HG03460 (cell line): ENCODE results near the gene MEIG1.
A peak's percentile ranks its signal among the peaks of the same experiment; 100 is the strongest.
"Not testable (repeated sequence)": the region's sequence is repeated elsewhere in the genome, so short reads cannot be mapped to it uniquely, and the experiment has no call there.

Experiments
- ATAC-seq: cut with Tn5 transposase; IDR thresholded peaks from one replicate; pipeline ENCODE4 v1.9.1; 2021; ENCODE audit not compliant: unreplicated experiment

Gene MEIG1

DNA sequence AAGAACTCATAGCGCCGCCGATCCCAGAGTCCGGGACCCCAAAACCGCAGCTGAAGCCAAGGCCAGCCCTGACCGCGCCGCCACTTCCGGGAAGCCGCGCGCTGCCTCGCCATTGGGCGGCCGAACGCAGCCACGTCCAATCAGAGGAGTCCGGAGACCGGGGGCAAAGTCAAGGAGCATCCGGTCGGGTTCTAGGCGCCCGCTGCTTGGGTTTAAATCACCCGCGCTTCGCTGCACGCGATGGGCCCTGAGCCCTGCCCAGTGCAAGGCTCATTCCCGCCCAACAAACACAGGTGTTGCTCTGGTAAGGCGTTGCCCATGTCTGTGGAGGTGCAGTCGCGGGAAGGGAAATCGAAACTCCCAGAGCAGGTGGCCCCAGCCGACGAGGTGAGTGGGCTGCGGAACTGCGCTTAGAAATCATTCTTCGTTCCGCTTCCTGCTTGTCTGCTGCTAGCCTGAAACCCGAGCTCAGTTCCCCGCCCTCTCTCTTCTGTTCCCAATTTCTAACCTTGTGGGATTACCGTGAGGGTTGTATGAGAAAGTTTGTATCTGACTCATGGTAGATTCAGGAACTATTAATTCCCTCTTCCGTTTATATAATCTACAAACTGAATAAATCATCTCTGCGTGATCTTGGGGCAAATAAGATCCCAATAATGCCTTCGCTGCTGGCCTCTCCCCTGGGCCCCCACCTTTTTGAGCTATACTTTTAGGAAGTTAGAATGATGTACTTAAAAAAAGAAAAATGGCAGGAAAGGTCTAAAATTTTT is 5.0 kb upstream of the MEIG1 start, which contains the start of gene DCLRE1C:
Gene DCLRE1C (minus strand): TSS at position 96 of the 770 bp plus-strand sequence. CDS start 86 bp downstream, at position 10.
- peak; percentile 84 for ATAC-seq

DNA sequence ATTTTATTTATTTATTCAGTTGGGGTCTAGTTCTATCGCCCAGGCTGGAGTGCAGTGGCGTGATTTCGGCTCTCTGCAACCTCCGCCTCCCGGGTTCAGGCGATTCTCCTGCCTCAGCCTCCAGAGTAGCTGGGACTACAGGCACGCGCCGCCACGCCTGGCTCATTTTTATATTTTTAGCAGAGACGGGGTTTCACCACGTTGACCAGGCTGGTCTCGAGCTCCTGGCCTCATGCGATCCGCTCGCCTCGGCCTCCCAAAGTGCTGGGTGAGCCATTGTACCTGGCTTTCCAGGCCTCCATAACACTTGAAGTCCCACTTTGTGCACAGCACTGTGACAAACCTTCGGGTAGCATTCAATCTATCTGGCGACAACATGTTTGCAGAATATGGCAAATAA is 4.3 kb upstream of the MEIG1 start:
- no peak for ATAC-seq

DNA sequence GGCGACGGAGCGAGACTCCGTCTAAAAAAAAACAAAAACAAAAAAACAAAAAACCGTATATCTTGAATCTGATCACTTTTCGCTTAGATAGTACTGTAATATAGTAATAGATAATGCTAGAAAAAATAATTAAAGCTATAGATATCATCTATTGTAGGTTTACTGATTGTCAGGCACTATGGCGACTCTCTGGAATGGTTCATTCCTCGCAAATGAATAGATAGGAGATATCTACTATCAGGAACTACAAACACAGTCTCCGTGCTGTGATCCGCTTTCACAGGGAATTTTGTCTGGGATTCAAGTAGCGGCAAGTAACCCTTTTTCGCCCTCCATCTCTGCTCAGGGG is 342 bp upstream of the MEIG1 start:
- no peak for ATAC-seq

DNA sequence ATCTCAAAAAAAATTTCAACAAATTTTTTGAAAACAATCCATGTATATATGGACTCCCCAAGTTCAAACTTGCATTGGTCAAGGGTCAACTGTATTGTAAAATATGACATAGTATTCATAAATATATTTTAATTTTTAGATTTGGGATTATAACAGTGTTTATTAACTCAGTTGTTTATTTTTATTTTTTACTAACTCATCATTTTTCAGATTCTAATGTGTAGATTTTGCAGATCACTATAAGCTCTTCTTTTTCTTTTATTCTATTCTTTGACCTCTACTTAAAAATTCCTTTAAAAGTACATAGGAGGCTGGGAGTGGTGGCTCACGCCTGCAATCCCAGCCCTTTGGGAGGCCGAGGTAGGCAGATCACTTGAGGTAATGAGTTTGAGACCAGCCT is 8.7 kb downstream of the MEIG1 start:
- ATAC-seq: no peak

DNA sequence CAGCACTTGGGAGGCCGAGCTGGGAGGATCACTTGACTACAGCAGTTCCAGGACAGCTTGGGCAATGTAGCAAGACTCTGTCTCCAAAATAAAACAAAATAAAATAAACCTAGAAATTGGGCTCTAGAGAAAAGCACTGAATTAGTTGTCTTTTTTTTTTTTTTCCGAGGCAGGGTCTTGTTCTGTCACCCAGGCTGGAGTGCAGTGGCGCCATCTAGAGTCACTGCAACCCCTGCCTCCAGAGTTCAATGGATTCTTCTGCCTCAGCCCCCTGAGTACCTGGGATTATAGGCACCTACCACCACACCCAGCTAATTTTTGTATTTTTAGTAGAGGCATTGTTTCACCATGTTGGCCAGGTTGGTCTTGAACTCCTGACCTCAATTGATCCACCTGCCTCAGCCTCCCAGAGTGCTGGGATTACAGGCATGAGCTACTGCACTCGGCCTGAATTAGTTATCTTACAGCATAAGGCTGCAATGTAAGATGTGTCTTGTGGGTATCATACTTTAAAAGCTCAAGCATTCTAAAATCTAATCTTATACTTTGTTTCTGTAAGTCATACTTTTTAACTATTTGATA is 12.8 kb downstream of the MEIG1 start:
- no peak for ATAC-seq

DNA sequence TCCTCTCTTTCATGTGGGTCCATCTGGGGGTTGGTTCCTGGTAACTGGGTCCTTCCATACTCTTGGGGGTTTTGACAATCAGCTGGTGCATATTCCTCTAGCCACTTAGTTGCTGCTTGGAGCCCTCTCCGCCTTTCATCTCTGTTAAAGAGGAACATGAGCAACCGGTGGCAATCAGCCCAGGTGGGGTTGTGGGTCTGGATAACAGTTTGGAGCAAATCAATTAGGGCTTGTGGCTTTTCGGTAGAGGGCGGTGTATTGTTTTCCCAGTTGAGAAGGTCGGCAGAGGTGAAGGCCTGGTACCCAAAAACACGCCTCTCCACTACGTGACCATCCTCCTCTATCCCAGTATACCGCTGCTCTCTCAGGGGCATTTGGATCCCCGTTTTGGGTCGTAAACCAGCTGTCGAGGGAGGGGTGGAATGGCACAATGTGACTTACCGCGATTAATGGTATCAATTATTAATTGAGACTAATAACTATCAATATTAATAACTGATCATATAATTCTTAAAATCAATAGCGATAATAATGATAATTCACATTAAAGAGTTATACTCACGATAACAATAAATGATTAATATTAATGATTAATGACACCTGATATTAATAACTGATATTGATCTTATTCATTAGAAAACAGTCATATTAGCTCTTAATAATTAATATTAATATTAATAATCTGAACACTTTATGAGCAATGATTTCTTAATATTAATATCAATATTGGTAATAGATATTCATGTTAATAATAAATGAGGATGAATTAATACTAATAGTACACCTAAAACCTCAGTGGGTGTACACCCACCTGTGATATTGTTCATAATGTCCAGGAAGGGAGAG is 15.2 kb downstream of the MEIG1 start:
- not testable (repeated sequence) for ATAC-seq

DNA sequence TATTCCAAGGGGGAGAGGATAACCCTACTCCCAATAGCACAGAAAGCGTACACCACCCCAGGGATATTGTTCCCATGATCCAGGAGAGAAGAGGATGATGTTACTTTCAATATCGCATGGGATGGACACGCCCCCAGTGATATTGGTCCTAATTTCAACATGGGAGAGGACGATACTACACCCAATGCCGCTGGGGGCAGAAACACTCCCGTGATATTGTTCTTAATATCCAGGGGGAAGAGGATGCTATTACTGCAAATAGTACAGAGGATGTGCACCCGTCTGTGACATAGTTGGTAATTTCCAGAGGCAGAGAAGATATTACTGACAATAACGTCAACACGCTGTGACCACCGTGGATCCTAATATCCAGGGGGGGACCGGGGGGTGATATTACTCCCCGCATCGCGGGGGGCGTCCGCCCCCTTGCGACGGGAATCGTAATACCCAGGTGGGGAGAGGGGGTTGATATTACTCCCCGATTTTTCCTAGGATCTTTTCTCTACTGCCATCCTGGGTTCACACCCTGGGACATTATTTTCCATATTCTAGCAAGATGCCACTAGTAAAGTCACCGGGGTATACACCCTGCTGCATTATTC is 16.6 kb downstream of the MEIG1 start:
- ATAC-seq: no peak

DNA sequence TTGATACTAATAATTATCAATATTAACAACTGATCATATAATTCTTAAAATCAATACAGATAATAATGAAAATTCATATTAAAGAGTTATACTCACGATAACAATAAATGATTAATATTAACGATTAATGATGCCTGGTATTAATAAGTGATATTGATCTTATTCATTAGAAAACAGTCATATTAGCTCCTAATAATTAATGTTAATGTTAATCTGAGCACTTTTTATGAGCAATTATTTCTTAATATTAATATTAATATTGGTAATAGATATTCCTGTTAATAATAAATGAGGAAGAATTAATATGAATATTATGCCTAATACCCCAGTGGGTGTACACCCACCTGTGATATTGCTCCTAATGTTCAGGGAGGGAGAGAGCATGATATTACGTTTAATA is 23.6 kb downstream of the MEIG1 start:
- ATAC-seq: no peak

DNA sequence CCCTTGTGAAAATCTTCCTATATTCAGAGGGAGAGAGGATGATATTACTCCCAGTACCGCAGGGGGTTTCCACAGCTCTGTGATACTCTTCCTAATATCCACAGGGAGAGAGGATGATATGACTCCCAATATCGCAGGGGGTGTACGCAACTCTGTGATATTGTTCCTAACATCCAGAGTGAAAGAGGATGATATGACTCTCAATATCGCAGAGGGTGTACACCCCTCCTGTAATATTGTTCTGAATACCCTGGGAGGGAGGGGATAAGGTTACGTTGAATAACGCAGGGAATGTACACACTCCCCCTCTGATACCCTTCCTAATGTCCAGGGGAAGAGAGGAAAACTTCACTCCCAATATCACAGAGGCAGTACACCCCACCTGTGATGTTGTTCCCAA is 30.4 kb downstream of the MEIG1 start:
- ATAC-seq: not testable (repeated sequence)

DNA sequence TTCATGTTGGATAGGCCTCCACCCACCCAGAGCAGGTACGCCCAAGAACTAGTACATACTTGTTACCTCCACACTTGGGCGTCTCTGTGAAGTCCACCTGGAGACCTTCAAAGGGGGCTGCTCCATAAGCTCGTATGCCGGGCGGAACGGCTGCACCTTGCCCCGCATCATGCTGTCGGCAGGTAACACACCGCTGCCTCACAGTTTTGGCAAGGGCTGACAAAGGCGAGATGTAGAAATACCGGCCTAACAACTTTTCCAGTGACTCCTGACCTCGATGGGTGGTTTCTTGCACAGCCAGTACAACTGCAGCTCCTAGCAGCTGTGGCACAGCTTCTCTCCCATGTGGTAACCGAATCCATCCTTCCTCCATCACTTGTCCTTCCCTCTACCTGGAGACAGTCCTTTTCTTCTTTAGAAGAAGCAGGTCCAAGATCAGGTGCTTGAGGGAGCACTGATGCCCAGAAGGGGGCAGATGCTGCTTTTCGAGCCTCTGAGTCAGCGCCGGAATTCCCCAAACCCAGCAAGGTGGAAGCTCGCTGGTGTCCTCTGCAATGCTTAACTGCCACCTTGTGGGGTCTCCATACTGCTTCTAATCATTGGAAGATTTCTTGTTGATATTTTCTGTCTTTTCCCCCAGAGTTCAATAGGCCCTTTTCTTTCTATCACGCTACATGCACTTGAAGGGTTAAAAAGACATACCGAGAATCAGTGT is 32.0 kb downstream of the MEIG1 start:
- ATAC-seq: not testable (repeated sequence)

DNA sequence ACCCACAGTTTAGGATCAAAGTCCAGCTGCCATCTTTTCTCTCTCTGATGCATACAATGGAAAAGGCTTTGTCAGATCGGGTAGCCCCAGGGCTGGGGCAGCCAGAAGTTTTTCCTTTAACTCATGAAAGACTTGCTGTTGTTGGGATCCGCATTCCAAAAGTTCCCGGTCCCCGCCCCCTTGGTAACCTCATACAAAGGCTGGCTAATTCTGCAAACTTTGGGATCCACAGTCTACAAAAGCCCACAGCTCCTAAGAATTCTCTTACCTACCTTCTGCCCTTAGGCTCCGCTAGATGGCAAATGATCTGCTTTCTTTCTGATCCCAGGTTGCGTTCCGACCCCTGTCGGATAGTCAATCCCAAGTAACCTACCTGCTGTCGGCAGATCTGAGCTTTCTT is 33.1 kb downstream of the MEIG1 start:
- not testable (repeated sequence) for ATAC-seq

DNA sequence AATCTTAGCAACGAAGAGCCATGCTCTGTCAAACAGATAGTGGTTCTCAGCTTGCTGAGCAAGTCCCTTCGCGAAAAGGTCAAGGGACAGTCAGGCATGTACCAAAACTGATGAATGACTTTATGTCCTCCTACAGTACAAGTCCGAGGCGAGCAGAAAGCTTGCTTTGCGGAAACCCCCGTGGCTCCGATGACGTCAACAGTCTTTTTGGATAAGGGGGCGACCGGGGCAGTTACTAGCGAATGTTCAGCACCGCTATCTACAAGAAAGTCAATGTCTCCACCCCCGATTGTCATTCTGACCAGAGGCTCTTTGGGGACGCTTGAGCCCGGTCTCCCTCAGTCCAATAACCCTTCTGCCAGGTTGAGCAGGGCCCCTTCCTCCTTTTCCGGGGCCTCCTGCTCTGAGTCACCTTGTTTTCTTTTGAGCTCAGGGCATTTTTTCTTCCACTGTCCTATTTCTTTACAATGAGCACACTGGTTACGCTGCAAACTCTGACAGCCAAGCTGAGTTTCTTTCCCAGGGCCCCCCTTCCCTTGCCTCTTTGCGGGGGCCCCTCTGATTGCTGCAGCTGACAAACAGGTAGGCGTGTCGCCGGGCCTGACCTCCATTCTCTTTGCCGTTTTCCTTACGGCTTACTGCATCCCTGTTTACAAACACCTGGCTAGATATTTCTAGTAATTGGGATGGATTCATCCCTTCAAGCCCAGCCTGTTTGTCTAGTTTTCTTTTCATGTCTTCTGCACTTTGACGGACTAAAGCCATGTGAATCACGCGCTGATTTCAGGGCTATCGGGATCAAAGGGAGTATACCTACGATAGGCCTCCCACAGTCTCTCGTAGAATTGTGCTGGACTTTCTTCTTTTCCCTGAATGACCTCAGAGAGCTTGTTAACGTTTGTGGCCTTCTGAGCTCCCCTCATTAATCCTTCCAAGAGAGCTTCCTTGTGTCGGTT is 34.6 kb downstream of the MEIG1 start:
- not testable (repeated sequence) for ATAC-seq

DNA sequence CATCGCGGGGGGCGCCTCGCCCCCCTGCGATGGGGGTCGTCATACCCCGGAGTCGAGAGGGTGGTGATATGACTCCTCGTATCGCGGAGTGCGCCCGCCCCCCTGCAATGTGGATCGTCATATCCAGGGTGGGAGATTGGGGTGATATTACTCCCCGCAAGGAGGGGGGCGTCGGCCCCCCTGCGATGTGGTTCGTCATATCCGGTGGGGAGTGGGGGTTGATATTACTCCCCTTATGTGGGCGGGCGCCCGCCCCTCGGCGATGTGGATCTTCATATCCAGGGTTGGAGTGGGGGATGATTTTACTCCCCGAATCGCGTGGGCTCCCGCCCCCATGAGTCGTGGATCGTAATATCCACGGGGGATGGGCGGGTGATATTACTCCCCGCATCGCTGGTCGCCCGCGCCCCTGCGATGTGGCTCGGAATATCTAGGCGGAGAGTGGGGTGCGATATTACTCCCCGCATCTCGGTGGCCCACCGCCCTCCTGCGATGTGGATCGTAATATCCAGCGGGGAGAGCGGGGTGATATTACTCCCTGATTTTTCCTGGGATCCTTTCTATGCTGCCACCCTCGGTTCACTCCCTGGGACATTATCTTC is 36.9 kb downstream of the MEIG1 start:
- ATAC-seq: no peak

DNA sequence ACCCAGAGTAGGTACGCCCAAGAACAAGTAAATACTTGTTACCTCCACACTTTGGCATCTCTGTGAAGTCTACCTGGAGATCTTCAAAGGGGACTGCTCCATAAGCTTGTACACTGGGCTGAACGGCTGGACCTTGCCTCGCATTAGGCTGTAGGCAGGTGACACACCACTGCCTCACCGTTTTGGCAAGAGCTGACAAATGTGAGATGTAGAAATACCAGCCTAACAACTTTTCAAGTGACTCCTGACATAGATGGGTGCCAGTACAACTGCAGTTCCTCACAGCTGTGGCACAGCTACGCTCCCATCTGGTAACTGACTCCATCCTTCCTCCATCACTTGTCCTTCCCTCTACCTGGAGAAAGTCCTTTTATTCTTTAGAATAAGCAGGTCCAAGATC is 54.3 kb downstream of the MEIG1 start:
- ATAC-seq: not testable (repeated sequence)

DNA sequence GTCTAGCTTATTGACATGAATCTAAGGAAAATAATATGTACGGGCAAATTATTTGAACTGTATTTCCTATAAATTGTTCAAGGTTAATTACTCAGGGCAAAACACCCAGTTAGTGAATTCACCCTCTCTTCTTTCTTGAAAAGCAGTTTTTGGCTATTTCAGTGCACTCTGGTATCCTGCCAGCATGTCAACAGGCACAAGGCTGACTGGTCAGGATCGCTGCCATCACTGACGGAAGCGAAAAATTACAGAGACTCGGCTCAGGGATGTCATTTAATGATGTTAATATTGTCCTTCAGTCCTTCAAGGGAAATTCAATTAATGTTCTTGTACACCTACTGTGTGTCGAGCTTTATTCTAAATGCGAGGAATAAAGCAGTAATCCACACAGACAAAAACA is 56.3 kb downstream of the MEIG1 start:
- ATAC-seq: no peak

DNA sequence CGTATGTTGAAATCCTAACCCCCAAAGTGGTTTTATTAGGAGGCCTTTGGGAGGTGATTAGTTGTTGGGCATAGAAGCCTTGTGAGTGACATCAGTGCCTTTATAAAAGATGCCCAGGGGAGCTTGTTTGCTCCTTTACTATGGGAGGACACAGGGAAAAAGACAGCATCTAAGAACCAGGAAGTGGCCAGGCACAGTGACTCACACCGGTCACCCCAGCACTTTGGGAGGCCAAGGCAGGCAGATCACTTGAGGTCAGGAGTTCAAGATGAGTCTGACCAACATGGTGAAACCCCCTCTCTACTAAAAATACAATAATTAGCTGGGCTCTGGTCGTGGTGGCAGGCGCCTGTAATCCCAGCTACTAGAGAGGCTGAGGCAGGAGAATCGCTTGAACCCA is 61.8 kb downstream of the MEIG1 start:
- ATAC-seq: not testable (repeated sequence)
